ENCODE measurements around the gene TNK1. TPM values are rescaled to one million over a fixed set of nuclear protein-coding genes. Genes with fewer than 3 reads are reported as not detected.

Gene TNK1
- total and polyA plus RNA-seq, 9 of the 15 experiments (the other 6 are each of a cell fraction or from before 2014, with no cell fraction given): 0.28 to 5.2 (median 2.1) TPM

GRCh38 chr17:7431231-7431630 is 50.3 kb downstream of the TNK1 start (continued):
- no peak for TF ChIP-seq BRD9 (IDR thresholded peaks at IDR 0.05; ENCODE audit: low read depth, partially characterized antibody)

GRCh38 chr17:7432296-7432695 is 51.4 kb downstream of the TNK1 start:
- no peaks in the 10 kb centered on the region for H3K27me3 ChIP-seq (ENCODE audit: control insufficient read depth in 2 of 2, insufficient read depth in 2 of 2, low read length in 2 of 2)
- H3K79me2 ChIP-seq (ENCODE audit: control insufficient read depth, insufficient read depth, low read length): peaks cover 7% of the 10 kb centered on the region; the same call in 2 of the 3 replicates
- no peak overlapping the region for H3K4me2 ChIP-seq (ENCODE audit: insufficient read depth, low read length)
- WGBS (ENCODE audit: insufficient coverage, low coverage, missing lambda C conversion rate): 63% methylated on average over 11 of the region's 11 CpGs
- TF ChIP-seq CREB1 (IDR thresholded peaks at IDR 0.05) (no peak), CREB1 (CRISPR knock-in tag; IDR thresholded peaks at IDR 0.05) (no peak), MXD1 (CRISPR knock-in tag; IDR thresholded peaks at IDR 0.05; ENCODE audit: borderline replicate concordance, poor library complexity, severe bottlenecking) (no peak), SMAD3 (CRISPR knock-in tag; conservative IDR thresholded peaks at IDR 0.05) (no peak), CREB3L1 (IDR thresholded peaks at IDR 0.05; ENCODE audit: borderline replicate concordance, low read depth) (no peak), STAT6 (CRISPR knock-in tag; IDR thresholded peaks at IDR 0.05) (no peak), ZNF551 (CRISPR knock-in tag; IDR thresholded peaks at IDR 0.05) (no peak), SOX6 (IDR thresholded peaks at IDR 0.05) (no peak)
- no peak overlapping the region for H3K9ac ChIP-seq (ENCODE audit: insufficient read depth in 1 of 2, low read depth in 2 of 2, low read length in 2 of 2)
- ChIA-PET CTCF (ENCODE audit: low intra/inter-chr PET ratio) (no interaction called here), POLR2A (no interaction called here)
- H3K4me3 ChIP-seq: no peak overlapping the region
- in situ Hi-C loops (cut with MboI) (no loop called here), intact Hi-C loops (cut with micrococcal nuclease) (no loop called here)
- H2AFZ ChIP-seq (ENCODE audit: low read depth, low read length): no peak overlapping the region
- DNase-seq (ENCODE audit: extremely low read depth in 1 of 4, low spot score in 3 of 4): no peak
- ATAC-seq: no peak
- H3K27ac ChIP-seq (ENCODE audit: extremely low read depth, low read depth, low read length): no peak overlapping the region
- H3K9me3 ChIP-seq (replicated peaks; ENCODE audit: control insufficient read depth, insufficient read depth, low read depth, low read length): no peaks in the 10 kb centered on the region
- no peaks in the 10 kb centered on the region for H3K9me1 ChIP-seq (ENCODE audit: control insufficient read depth, insufficient read depth, low read length)
- no peak for FAIRE-seq
- H3K4me1 ChIP-seq (replicated peaks in 1 of 2; ENCODE audit: control insufficient read depth in 2 of 2, insufficient read depth in 2 of 2, low read length in 2 of 2): peaks cover 5 to 26% of the 10 kb centered on the region in 2 experiments; a peak in 4 of 5 replicates
- no peaks in the 10 kb centered on the region for H4K20me1 ChIP-seq (replicated peaks; ENCODE audit: control insufficient read depth, insufficient read depth, low read length)
- no peaks in the 10 kb centered on the region for H3K36me3 ChIP-seq (ENCODE audit: control insufficient read depth, insufficient read depth, low read length)
- no TSS peak for BruUV-seq (replicated peaks)
